ENCODE data around the gene CEP83. TPM values are rescaled to one million over a fixed set of nuclear protein-coding genes. Genes with fewer than 3 reads are reported as not detected.

CEP83 gene
- total and polyA plus RNA-seq, 9 of the 15 experiments (the other 6 are each of a cell fraction or from before 2014, with no cell fraction given) = 5.3 to 40.5 (median 31.3) TPM

GRCh38 chr12:94266796-94267536 is 192.7 kb downstream of the CEP83 start:
- Histone ChIP-seq H3K9me3 (replicated peaks; ENCODE audit: control insufficient read depth, insufficient read depth, low read depth, low read length) (no peaks in the 10 kb centered on the region), H3K27me3 (ENCODE audit: control insufficient read depth in 2 of 2, insufficient read depth in 2 of 2, low read length in 2 of 2) (peaks cover 33 to 48% of the 10 kb centered on the region in 2 experiments), H3K36me3 (ENCODE audit: control insufficient read depth, insufficient read depth, low read length) (no peaks in the 10 kb centered on the region), H3K4me2 (ENCODE audit: insufficient read depth, low read length) (no peak overlapping the region), H2AFZ (ENCODE audit: low read depth, low read length) (no peak overlapping the region), H3K9me1 (ENCODE audit: control insufficient read depth, insufficient read depth, low read length) (no peaks in the 10 kb centered on the region), H3K9ac (ENCODE audit: insufficient read depth in 1 of 2, low read depth in 2 of 2, low read length in 2 of 2) (no peak overlapping the region), H3K4me3 (no peak overlapping the region), H4K20me1 (replicated peaks; ENCODE audit: control insufficient read depth, insufficient read depth, low read length) (no peaks in the 10 kb centered on the region), H3K4me1 (replicated peaks in 1 of 2; ENCODE audit: control insufficient read depth in 2 of 2, insufficient read depth in 2 of 2, low read length in 2 of 2) (peaks cover 10 to 11% of the 10 kb centered on the region in 2 experiments; a peak in 4 of 5 replicates), H3K79me2 (ENCODE audit: control insufficient read depth, insufficient read depth, low read length) (no peaks in the 10 kb centered on the region), H3K27ac (ENCODE audit: extremely low read depth, low read depth, low read length) (no peak overlapping the region)
- ATAC-seq = no peak
- WGBS (ENCODE audit: insufficient coverage, low coverage, missing lambda C conversion rate) = 4% methylated on average over 11 of the region's 11 CpGs
- intact Hi-C loops (cut with micrococcal nuclease) (no loop called here), in situ Hi-C loops (cut with MboI) (no loop called here)
- ChIA-PET CTCF (ENCODE audit: low intra/inter-chr PET ratio) (no interaction called here), POLR2A (no interaction called here)
- FAIRE-seq = no peak
- no TSS peak for BruUV-seq (replicated peaks)
- no peak for DNase-seq (ENCODE audit: extremely low read depth in 1 of 4, low spot score in 3 of 4)
- TF ChIP-seq RBM17 (IDR thresholded peaks at IDR 0.05; ENCODE audit: borderline replicate concordance, low read depth, low read length) = no peak
- TF ChIP-seq CBX8 (IDR thresholded peaks at IDR 0.05; ENCODE audit: borderline replicate concordance, extremely low read depth, low read depth, low read length, poor library complexity, severe bottlenecking) = no peak
- TF ChIP-seq ZNF77 (CRISPR knock-in tag; IDR thresholded peaks at IDR 0.05) = no peak
- TF ChIP-seq BCOR (IDR thresholded peaks at IDR 0.05) = no peak
- no peak for TF ChIP-seq ZKSCAN1 (IDR thresholded peaks at IDR 0.05; ENCODE audit: low read depth, low read length)
- TF ChIP-seq ILK (tag; IDR thresholded peaks at IDR 0.05; ENCODE audit: borderline replicate concordance, low read depth) = no peak
- TF ChIP-seq, protein P1, sequence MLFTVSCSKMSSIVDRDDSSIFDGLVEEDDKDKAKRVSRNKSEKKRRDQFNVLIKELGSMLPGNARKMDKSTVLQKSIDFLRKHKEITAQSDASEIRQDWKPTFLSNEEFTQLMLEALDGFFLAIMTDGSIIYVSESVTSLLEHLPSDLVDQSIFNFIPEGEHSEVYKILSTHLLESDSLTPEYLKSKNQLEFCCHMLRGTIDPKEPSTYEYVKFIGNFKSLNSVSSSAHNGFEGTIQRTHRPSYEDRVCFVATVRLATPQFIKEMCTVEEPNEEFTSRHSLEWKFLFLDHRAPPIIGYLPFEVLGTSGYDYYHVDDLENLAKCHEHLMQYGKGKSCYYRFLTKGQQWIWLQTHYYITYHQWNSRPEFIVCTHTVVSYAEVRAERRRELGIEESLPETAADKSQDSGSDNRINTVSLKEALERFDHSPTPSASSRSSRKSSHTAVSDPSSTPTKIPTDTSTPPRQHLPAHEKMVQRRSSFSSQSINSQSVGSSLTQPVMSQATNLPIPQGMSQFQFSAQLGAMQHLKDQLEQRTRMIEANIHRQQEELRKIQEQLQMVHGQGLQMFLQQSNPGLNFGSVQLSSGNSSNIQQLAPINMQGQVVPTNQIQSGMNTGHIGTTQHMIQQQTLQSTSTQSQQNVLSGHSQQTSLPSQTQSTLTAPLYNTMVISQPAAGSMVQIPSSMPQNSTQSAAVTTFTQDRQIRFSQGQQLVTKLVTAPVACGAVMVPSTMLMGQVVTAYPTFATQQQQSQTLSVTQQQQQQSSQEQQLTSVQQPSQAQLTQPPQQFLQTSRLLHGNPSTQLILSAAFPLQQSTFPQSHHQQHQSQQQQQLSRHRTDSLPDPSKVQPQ (CRISPR knock-in tag; IDR thresholded peaks at IDR 0.05; ENCODE audit: borderline replicate concordance) = no peak
- no peak for TF ChIP-seq HNRNPK (IDR thresholded peaks at IDR 0.05; ENCODE audit: low read depth, low read length, poor library complexity, severe bottlenecking)
- TF ChIP-seq ZMIZ1 (IDR thresholded peaks at IDR 0.05; ENCODE audit: low read depth in 2 of 2, low read length in 2 of 2) = no peak
- TF ChIP-seq SMARCA4 (IDR thresholded peaks at IDR 0.05) = no peak
- TF ChIP-seq, protein P2, sequence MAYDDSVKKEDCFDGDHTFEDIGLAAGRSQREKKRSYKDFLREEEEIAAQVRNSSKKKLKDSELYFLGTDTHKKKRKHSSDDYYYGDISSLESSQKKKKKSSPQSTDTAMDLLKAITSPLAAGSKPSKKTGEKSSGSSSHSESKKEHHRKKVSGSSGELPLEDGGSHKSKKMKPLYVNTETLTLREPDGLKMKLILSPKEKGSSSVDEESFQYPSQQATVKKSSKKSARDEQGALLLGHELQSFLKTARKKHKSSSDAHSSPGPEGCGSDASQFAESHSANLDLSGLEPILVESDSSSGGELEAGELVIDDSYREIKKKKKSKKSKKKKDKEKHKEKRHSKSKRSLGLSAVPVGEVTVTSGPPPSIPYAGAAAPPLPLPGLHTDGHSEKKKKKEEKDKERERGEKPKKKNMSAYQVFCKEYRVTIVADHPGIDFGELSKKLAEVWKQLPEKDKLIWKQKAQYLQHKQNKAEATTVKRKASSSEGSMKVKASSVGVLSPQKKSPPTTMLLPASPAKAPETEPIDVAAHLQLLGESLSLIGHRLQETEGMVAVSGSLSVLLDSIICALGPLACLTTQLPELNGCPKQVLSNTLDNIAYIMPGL (CRISPR knock-in tag; IDR thresholded peaks at IDR 0.05) = no peak
- TF ChIP-seq TCF7L2 (IDR thresholded peaks at IDR 0.05; ENCODE audit: low read depth, low read length) = no peak
- TF ChIP-seq ZNF282 (CRISPR knock-in tag; IDR thresholded peaks at IDR 0.05) = no peak

Measured in K562 (cell line).